HG03432 (cell line): ENCODE measurements around the gene RAET1L.
"Not testable (repeated sequence)": the region's sequence is repeated elsewhere in the genome, so short reads cannot be mapped to it uniquely, and the experiment has no call there.

ENCODE experiments used
- ATAC-seq: cut with Tn5 transposase; IDR thresholded peaks from one replicate; pipeline ENCODE4 v1.9.1; 2021; ENCODE audit warnings: mild to moderate bottlenecking, moderate library complexity; ENCODE audit not compliant: unreplicated experiment

Gene RAET1L

DNA sequence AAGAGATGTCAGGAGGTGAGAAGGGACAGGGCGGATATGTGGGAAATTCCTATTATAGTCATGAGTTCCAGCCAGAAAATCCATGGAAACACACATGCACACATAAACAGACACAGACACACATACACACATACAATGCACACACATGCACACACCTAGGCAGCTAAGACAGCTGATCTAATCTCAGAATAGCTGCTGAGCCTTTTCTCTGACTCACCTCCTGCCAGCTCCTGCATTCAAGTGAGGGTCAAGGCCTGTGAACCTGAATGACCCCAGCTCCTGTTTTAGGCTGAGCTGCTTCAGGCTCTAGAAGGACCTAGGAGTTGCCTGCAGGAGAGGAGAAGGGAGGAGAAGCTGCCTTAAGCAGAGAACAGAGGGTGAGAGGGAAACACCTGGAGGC, 21.6 kb upstream of the RAET1L start:
- no peak for ATAC-seq

DNA sequence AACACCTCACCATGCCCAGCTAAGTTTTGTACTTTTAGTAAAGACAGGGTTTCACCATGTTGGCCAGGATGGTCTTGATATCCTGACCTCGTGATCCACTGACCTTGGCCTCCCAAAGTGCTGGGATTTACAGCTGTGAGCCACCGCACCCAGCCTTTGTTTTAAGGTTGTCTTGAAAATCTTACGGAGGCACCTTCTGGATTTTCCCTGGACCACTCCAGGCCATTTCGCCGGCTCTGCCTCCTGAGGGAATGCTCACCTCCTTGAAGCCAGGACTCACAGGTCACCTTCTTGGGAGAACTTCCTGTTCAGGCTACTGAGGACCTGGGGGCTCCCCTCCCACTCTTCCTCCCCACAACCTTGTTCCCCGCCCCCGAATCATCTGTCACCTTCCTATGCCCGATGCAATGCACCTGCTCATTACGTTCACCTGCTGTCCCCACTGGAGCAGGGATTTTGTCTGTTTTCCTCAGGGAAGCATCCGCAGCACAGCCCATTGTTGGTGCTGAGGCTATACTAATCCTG, 19.4 kb upstream of the RAET1L start:
- ATAC-seq = no peak

DNA sequence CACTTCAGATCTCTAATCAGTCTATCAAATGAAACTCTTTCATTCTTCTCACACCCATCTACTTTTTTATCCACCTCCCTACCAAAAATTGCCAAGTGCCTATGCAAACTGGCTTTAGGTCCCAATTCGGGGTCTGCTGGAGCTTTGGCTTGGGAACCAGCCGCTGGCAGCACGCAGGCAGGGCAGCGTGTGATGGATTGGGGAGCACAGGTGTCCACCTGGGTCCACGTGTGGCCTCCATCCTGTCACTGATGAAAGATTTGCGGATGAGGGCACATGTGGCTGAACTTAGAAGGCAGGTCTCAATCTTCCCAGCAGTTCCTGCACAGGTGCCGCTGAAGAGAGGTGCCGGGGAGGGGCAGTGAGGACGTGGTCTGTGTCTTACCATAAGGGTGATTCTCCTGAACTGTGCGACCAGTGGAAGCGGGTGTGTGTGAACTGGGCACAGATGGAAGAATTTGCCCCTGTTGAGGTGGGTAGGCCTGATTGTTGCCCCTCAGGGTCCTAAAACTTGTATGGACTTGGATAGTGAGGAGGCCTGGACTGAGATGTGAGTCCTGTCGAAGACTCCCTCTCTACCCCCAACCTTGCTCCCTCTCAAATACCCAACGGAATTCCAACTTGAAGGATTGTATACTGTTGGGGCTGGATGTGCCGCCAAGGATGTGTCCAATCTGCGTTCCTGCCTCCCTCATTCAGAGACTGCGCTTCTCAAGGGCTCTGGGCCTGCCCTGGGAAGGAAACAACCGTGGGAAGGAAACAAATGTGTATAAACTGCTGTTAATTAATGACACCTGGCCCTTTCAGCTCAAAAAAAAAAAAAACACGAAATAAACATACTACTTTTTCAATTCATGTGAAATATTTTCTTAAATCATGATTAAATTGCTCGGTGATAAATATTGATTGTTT, 18.4 kb upstream of the RAET1L start:
- ATAC-seq = no peak

DNA sequence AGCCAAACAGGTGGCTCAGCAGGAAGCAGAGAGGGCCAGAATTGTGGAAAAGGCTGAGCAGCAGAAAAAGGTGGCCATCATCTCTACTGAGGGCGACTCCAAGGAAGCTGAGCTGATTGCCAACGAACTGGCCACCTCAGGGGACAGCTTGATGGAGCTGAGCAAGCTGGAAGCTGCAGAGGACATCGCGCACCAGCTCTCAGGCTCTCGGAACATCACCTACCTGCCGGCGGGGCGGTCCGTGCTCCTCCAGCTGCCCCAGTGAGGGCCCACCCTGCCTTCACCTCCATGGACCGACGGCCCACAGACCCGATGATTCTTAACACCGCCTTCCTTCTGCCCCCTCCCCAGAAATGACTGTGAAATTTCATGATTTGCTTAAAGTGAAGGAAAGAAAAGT, 17.8 kb upstream of the RAET1L start:
- no peak for ATAC-seq

DNA sequence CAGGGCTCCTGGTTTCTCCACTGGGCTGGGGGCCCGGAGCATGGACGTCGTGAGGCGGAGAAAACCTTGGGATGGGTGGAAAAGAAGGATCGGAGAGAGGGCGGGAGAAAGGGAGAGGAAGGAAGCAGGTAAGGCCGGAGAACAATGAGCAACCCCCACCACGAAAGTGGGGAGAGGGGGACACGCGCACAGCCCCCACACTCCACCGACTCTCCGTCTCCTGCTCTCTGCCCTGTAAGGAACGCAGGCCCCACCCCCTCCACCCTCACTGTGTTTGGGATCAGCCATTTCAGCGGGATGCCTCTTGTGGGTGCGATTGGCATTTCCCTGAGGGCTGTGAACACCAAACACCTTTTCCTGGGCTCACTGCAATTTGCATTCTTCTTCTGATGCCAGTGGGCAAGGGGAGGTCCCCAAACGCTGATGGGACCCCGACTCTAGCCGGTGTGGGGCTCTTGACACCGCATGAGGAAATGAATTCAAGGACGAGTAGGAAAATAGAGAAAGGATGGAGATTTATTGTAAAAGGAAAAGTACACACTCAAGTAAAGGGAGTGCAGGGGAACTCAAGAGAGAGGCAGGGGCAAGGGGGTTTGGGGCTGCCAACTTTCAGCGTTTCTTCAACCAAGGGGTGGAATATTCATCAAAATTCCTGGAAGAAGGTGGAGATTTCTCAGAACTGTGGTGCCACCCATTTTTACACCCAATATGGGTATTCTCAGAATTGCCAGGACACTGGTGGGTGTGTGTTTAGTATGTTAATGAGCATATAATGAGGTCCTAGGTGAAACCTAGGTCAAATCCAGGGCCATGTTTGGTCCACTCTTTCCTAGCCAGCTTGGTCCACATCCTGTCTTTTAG, 13.1 kb upstream of the RAET1L start:
- ATAC-seq = no peak

DNA sequence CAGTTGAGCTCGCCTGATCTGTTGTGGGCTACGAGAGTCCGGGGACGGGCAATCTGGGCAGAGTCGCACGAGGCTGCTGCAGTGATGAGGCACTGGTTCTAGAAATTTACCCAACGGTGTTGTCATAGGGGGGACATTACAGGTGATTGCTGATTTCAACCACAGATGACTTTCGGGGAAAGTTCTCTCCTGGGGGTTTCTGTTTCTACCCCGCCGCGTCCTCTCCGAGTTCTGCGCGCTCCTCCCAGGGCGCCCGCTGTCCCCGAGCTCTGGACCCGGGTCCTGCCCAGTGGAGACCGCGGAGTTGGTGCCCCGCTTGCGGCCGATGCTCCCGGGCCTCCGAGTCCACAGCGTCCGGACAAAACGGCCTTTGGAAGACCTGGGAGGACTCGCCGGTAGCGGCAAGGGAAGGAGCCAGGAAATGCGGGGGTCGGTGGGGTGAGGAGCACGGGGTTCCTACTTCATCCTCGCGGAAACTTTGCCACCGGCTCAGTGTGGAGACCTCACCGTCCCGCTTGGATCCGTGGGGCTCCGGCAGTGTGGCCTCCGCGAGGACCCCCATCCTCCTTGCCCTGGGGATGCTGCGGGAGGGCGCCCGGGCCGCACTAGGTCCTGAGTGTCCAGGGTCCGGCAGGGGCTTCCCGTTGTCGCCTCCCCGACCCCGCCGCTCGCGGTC, 12.3 kb upstream of the RAET1L start:
- no peak for ATAC-seq

DNA sequence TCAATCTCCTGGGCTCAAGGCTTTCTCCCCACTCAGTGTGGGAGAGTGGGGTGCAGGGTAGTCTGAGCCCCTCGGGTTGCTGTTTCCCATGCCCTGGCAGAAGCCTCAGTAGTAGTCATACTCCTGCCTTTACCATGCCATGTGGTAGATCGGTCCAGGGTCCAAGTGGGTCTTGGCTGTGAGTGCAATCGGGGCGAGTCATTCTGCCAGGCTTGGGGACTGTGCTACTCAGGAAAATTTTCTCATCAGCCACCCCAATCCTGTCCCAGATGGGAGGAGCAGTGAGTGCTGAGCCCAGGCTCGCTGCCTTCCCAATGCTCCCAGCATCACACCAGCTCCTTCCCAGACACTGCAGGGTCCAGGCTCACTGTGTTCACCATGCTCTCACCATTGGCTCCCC, 10.7 kb upstream of the RAET1L start:
- no peak for ATAC-seq

DNA sequence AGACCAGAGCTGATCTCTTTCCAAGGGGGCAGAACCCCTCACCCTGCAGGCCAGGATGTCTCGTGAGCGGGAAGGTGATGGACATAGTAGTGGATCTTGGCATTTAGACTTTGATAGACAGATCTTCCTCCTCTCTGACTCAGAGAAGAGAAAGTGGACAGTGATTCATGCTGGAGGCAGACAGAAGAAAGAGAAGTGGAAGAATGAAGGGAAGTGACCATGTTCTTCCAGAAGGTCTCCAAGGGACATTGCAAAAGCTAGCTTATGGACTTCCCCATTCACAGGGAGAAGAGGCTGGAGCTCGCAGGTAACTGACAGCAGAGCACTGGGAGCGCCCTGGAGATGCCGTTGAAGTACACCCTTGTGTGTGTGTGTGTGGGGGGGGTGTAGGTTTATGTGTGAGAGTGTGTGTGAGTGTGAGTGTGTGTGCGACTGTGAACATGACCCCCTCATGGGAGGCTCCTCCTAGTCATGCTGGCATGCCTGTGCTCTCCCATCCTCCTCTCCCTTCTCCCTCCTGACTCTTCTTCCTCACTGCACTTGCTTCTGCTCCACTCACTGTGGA, 8.0 kb upstream of the RAET1L start:
- ATAC-seq = no peak

DNA sequence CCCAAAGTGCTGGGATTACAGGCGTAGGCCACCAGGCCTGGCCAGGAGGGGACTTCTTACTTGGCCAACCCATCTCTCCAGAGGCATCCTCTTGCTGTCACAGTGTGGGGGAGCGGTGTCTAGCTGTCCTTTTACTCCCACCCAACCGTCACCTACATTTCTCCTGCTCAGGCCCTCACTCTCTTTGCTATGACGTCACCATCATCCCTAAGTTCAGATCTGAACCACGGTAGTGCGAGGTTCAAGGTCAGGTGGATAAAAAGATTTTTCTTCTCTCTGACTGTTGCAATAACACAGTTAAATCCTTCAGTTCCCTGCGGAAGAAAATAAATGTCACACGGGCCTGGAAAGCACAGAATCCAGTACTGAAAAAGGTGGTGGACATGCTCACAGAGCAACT, 7.3 kb upstream of the RAET1L start:
- ATAC-seq = no peak

DNA sequence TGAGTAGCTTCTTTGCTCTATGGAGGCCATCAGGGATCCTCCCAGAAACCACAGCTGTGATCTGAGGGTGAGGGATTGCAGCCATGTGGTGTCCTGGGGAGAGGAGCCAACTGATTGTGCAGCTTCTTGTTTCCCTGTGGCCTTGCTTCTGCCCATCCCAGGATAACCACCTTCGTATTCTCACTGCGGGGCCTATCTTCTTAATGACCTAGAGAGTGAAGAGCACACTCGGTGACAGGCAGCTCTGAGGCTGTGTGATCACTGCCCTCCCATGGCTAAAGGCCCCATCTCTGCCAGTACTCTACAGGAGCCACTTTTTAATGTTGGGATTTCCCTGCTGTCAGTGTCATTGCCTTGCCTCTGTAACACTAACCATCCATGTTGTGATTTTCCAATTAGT, 5.3 kb upstream of the RAET1L start:
- no peak for ATAC-seq

DNA sequence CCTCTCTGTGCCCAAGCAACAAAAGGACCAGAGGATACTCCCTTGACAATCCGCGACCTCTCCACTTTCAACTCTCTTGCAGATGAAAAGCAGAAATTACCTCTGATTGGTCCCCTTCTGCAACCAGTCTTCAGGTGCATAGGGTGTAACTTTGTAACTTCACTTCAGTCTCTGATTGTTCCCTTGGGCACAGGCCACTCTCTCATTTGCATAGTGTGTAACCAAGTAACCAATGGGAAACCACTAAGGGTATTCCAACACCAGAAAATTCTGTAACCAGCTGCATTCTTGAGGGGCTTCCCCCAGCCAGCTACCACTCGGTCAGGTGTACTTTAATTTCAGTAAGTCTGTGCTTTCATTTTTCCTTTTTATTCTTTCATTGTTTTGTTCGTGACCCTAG, 4.4 kb upstream of the RAET1L start:
- ATAC-seq = no peak

DNA sequence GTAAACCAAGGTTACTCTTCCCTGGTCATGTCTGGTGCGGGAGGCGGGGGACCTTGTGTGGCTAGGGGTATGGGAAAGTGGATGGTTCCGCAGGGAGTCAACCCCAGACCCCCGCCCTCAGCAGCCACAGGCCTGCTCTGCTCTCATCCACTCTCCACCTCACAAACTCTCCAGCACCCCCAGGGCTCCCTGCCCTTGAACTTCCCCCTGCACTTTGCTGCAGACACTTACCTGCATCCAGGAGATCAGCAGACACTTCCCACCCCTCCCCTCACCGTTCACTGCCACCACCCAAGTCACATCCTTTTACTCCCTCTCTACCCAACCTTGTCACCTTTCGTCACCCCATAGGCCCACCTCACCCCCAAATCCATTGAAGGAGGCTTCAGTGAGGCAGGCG, 3.9 kb upstream of the RAET1L start:
- ATAC-seq = no peak

DNA sequence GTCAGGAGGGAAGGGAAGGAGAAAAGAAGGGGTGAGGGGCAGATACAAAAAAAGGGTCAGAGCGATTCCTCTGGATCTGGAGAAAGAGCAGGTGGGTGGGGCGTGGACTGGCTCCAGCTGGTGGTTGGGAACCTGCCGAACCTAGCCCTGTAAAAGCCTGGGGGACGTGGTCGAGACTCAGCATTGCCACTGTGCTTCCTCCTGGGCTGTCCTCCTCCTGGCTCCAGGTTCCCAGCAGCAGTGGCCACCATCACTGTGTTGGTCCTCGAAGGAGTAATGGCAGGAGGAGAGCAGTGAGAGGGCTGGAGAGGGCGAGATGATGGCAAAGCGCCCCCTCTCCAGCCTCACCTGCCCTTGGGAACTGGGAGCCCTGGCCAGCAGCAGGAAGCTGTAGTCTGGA, 3.5 kb upstream of the RAET1L start:
- ATAC-seq = no peak

DNA sequence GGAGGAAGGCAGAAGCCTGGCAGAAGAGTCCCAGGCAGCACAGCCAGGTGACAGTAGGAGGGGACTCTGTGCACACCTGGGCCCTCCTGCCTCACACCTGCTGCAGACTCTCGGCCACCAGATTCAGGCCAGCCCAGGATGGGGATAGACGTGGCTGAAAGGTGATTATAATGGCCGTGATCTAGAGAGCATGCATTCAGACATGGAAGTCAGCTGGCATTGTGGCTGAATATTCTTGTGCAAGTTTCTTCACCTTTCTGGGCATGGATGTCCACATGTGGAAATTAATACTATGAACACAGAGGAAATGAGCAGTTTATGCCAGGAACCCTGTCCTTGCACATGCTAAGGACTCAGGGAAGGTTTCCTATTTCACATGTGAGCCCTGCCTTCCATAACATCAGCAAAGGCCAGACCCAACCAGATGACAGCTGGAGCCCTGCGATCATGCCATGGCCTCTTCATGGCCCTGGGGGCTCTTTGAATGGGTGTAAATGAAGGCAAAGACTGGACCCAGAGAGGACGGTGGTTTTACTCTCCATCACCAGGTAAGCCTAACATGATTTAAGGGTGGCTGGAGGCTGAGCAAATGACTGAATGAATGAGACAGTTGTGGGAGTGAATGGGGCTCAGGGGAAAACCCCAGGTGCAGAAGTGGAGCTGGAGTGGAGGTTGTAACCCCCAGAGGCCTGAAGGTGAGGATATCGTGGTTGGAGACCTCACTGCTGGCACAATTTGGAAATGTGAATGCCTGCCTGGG, 2.7 kb upstream of the RAET1L start:
- ATAC-seq = no peak

DNA sequence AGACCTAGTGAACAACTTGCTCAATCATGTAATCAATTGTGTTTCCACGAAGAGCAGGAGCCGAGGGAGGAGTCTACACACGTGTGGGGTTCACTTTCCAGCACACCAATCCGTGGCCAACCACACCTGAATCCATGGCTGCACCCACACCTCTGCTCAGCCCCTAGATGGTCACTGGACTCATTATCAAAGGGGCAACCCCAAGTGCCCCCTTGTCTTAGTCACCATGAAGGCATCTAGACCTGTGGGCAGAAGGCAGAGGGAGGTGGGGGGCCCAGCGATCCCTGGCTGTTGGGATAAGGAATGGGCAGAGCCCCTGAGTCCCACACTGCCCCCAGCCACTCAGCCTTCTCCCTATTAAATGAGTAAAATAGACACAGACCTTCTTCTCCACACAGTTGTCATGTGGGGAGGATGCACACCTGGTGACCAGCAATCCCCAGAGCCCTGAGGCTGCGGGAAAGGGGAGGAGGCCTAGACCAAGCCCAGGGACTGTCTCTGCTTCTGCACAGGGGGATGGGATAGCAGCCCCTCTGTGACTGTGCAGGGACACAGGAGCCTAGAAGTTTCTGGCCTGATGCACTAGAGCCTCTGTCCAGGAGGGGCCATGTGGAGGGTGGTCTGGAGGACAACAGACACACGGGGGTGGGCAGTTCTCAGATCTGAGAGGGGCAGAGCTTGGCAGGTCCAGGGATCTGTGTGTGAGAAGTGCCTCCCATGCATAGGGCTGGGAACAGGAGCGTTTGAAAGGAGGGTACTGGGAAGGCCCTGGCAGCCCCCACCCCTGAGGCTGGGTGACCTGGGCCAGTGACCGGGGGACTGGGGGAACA, 1.9 kb upstream of the RAET1L start:
- ATAC-seq = no peak

DNA sequence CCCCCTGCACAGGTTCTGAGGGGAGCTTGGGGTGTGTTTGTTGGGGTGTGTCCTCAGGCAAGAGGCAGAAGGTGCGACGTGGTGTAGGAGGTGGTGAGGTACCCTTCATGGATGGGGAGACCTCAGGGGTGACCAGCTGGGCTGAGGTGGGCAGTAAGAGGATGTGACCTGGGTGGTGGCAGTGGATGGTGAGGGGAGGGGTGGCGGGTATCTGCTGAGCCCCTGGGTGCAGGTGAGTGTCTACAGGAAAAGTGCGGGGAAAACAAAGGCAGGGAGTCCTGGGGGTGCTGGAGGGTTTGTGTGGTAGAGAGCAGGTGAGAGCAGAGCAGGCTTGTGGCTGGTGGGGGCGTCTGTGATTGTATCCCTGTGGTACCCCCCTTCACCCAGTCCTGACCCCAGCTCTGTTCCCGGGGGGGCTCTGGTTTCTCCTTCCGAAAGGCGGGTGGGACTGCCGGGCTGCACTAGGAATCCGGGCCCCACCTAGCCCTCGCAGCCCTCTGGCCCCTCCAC, 631 bp downstream of the RAET1L start:
- no peak for ATAC-seq

DNA sequence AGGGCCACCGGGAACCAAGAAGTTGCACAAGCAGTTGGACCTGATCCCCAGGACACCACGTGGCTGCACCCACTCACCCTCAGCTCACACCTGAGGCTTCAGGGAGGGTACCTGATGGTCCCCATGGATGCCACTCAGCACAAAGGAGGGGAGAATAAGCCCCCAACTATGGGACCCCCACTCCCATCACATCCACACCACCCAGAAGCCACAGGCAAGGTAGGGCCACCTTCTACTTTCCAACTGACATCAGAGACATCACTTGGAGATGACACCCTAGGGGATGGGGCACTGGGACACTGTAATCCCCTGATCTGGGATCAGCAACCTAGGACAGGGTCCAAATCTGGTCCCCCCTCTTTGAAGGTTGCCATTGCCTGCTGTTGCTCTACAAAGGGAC, 1.3 kb downstream of the RAET1L start:
- not testable (repeated sequence) for ATAC-seq

DNA sequence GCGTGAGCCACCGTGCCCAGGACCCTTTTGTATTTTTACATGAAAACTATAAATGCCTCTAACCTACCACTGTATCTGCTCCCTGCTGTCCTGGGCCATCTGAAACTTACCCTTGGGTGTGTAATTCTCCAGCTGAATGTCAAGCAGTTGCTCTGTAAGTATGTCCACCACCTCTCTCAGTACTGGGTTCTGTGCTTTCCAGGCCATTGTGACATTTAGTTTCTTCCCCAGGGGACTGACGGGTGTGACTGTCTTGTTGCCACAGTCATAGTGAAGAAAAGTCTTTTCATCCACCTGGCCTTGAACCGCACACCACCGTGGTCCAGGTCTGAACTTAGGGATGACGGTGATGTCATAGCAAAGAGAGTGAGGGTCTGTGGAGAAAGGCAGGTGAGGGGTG, 3.5 kb downstream of the RAET1L start:
- not testable (repeated sequence) for ATAC-seq
